IPS-15b (cell line): ENCODE results near the gene QRICH1.

Experiments used
- H3K27me3 ChIP-seq: one replicate; pipeline ENCODE4 v1.6.1; 2013; ENCODE audit warnings: low read length; ENCODE audit not compliant: control insufficient read depth, insufficient read depth
- H3K36me3 ChIP-seq: one replicate; pipeline ENCODE4 v1.6.1; 2013; ENCODE audit warnings: low read length; ENCODE audit not compliant: control insufficient read depth, insufficient read depth
- H3K4me1 ChIP-seq: one replicate; pipeline ENCODE4 v1.6.1; 2013; ENCODE audit warnings: mild to moderate bottlenecking, low read length; ENCODE audit not compliant: control insufficient read depth, insufficient read depth
- H3K4me3 ChIP-seq: one replicate; pipeline ENCODE4 v1.5.1; 2013; ENCODE audit warnings: low read depth, low read length
- H3K9ac ChIP-seq: one replicate; pipeline ENCODE4 v1.6.1; 2013; ENCODE audit warnings: low read depth, mild to moderate bottlenecking, low read length
- H3K9me3 ChIP-seq: one replicate; pipeline ENCODE4 v1.6.1; 2013; ENCODE audit warnings: mild to moderate bottlenecking, low read length; ENCODE audit not compliant: control insufficient read depth, insufficient read depth

QRICH1 gene

GRCh38 chr3:49028673-49029562, 65.0 kb downstream of the QRICH1 start, which contains the start of gene IMPDH2:
Gene IMPDH2, minus strand, starts transcription at chr3:49029398. Its CDS starts 48 bp downstream, at chr3:49029350.
- no peaks in the 10 kb centered on the region for H3K27me3 ChIP-seq
- H3K36me3 ChIP-seq = peaks cover 62% of the 10 kb centered on the region

DNA sequence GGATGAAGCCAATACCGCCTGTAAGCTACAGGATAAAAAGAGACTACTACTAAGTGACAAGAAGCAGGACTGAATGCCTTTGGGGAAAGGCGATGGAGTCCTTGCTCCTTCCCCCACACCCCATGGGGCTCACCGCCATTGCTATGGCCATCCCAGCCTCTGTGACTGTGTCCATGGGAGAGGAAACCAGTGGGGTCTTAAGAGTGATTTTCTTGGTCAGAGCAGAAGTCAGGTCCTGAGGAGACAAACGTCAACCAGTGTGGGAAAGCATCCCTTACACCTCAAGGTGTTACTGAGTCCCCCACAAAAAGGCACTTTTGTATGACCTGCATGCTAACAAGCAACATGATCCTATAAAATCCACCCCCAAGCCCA, 65.6 kb downstream of the QRICH1 start:
- Histone ChIP-seq H3K4me1 (peaks cover 7% of the 10 kb centered on the region), H3K9ac (peak overlapping the region; percentile 82), H3K9me3 (no peaks in the 10 kb centered on the region), H3K36me3 (peaks cover 63% of the 10 kb centered on the region), H3K27me3 (no peaks in the 10 kb centered on the region), H3K4me3 (peak overlapping the region; percentile 98)

More at GRCh38 chr3:49028673-49029562, 65.0 kb downstream of the QRICH1 start, which contains the start of gene IMPDH2:
- peak within 1 kb of the TSS; percentile 82 for H3K9ac ChIP-seq
- no peaks in the 10 kb centered on the region for H3K9me3 ChIP-seq
- H3K4me3 ChIP-seq = peak within 1 kb of the TSS; percentile 98
- peaks cover 7% of the 10 kb centered on the region for H3K4me1 ChIP-seq

DNA sequence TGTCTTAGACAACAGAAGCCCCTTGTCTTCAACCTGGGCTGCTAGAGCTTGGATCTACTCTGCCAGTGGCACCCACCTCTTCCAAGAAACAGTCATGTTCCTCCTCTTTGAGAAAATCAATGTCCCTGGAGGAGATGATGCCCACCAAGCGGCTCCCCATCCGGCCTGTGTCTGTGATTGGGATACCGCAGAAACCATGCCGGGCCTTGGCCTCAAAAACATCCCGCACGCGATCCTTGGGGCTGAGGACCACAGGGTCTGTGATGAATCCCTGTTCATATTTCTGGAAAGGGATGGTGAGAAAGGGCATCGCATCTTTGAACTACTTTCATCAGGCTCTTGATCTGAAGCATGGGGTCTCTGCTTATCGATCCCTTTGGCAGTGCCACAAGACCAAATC, 66.2 kb downstream of the QRICH1 start:
- no peaks in the 10 kb centered on the region for H3K9me3 ChIP-seq
- no peak overlapping the region for H3K4me3 ChIP-seq
- peaks cover 12% of the 10 kb centered on the region for H3K4me1 ChIP-seq
- no peaks in the 10 kb centered on the region for H3K27me3 ChIP-seq
- H3K36me3 ChIP-seq = peaks cover 56% of the 10 kb centered on the region
- H3K9ac ChIP-seq = no peak overlapping the region

DNA sequence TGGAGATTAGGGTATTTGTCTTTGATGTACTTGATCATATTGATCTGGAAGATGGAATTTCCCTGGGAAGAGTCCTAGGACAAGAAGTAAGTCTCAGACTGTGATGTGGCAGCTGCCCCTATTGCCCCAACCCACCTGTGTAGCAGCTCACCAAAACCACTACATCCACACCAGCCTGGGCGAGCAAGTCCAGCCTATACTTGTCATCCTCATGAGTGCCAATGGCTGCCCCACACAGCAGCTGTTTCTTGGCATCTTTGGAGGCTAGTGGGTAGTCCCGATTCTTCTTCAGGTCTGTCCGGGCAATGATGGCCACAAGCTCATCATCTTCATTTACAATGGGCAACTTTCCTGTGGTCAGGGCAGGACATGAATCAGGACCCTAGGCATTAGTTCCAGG, 67.3 kb downstream of the QRICH1 start:
- Histone ChIP-seq H3K36me3 (peaks cover 47% of the 10 kb centered on the region), H3K4me3 (no peak overlapping the region), H3K27me3 (no peaks in the 10 kb centered on the region), H3K9ac (no peak overlapping the region), H3K4me1 (peaks cover 12% of the 10 kb centered on the region), H3K9me3 (no peaks in the 10 kb centered on the region)

GRCh38 chr3:49025793-49026520, 67.9 kb downstream of the QRICH1 start:
- H3K4me1 ChIP-seq = peaks cover 12% of the 10 kb centered on the region
- H3K9ac ChIP-seq = no peak overlapping the region
- no peak overlapping the region for H3K4me3 ChIP-seq
- no peaks in the 10 kb centered on the region for H3K9me3 ChIP-seq
- H3K36me3 ChIP-seq = peaks cover 47% of the 10 kb centered on the region
- no peaks in the 10 kb centered on the region for H3K27me3 ChIP-seq

DNA sequence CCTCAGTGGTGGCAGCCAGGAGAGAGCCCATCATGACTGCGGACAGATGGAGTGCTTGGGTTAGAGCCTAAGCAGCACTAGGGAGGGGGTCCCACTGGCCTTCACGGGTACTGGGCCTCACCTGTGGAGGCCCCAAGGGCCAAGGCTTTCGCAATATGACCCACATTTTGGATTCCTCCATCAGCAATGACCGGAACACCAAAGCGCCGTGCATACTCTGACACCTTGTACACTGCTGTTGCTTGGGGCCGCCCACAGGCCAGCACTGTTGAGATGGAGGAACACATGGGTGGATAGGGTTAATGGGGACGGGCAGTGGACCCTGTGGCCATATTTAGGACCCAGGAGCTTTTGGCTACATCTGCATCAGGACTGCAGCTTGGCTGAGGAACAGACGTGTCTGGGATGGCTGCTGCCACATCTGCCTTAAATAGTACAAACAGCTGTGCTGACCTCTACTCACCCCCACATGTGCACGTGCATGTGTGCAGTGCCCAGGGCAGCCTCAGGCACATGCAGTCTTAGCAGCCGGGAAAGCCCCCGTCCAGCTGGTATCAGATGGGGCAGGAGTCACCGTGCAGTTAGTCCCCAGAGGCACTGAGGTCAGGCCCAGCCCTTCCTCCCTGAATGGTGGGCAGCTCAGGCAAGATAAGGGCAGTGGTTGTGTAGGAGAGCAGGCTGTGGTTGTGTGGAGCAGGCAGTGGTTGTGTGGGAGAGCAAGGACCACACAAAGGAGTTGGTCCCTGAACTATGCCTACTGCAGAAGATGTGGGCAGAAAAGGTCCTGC, 68.7 kb downstream of the QRICH1 start:
- no peaks in the 10 kb centered on the region for H3K9me3 ChIP-seq
- H3K9ac ChIP-seq = no peak overlapping the region
- peaks cover 12% of the 10 kb centered on the region for H3K4me1 ChIP-seq
- peaks cover 43% of the 10 kb centered on the region for H3K36me3 ChIP-seq
- no peaks in the 10 kb centered on the region for H3K27me3 ChIP-seq
- no peak overlapping the region for H3K4me3 ChIP-seq

DNA sequence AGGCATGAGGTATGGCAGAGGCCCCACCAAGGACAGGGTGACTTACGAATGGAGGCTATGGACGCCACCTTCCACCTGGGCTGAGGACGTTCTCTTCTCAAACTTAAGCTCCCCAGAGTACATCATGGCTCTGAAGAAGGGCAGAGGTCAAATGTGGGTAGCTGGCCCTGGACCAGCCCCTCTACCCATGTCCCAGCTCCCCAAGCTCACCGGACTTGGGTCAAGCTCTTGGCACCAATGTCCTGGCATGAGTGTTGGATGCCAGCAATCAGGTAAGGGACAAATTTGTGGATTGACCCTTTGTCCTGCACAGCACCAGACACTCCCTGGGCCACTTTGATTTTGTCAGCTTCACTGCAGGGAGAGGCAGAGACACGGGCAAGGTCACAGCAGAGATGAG, 69.4 kb downstream of the QRICH1 start:
- Histone ChIP-seq H3K4me3 (no peak overlapping the region), H3K27me3 (no peaks in the 10 kb centered on the region), H3K36me3 (peaks cover 39% of the 10 kb centered on the region), H3K9me3 (no peaks in the 10 kb centered on the region), H3K4me1 (peaks cover 15% of the 10 kb centered on the region), H3K9ac (no peak overlapping the region)

DNA sequence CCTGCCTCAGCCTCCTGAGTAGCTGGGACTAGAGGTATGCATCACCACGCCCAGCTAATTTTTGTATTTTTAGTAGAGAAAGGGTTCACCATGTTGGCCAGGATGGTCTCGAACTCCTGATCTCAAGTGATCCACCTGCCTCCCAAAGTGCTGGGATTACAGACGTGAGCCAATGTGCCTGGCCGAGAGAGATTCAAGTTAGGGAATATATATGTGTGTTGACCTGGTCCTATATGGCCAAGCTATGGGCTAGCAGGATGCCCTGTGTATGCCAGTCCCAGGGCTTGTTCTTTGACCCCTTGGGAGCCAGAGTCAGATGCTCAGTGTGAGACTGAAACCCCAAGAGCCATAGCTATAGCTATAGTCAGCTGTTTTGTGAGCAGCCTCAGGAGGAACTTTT, 70.1 kb downstream of the QRICH1 start:
- Histone ChIP-seq H3K36me3 (peaks cover 39% of the 10 kb centered on the region), H3K9ac (no peak overlapping the region), H3K4me3 (no peak overlapping the region), H3K4me1 (peaks cover 15% of the 10 kb centered on the region), H3K9me3 (no peaks in the 10 kb centered on the region), H3K27me3 (no peaks in the 10 kb centered on the region)

DNA sequence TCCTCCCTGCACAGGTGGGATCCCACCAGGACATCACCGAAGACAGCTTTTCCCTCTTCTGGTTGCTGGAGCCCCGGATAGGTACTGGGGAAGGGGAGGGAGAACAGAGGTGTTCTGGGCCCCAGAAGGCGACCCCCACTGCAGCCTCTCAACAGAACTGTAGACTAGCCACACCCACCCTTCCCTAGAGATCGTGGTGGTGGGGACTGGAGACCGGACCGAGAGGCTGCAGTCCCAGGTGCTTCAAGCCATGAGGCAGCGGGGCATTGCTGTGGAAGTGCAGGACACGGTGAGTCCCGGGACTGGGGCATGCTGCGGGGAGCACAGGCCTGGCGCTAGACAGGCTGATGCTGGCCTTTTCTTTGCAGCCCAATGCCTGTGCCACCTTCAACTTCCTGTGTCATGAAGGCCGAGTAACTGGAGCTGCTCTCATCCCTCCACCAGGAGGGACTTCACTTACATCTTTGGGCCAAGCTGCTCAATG, 71.1 kb downstream of the QRICH1 start:
- Histone ChIP-seq H3K36me3 (peaks cover 39% of the 10 kb centered on the region), H3K4me3 (peak overlapping the region; percentile 92), H3K9me3 (no peaks in the 10 kb centered on the region), H3K9ac (peak overlapping the region; percentile 96), H3K27me3 (no peaks in the 10 kb centered on the region), H3K4me1 (peaks cover 8% of the 10 kb centered on the region)

DNA sequence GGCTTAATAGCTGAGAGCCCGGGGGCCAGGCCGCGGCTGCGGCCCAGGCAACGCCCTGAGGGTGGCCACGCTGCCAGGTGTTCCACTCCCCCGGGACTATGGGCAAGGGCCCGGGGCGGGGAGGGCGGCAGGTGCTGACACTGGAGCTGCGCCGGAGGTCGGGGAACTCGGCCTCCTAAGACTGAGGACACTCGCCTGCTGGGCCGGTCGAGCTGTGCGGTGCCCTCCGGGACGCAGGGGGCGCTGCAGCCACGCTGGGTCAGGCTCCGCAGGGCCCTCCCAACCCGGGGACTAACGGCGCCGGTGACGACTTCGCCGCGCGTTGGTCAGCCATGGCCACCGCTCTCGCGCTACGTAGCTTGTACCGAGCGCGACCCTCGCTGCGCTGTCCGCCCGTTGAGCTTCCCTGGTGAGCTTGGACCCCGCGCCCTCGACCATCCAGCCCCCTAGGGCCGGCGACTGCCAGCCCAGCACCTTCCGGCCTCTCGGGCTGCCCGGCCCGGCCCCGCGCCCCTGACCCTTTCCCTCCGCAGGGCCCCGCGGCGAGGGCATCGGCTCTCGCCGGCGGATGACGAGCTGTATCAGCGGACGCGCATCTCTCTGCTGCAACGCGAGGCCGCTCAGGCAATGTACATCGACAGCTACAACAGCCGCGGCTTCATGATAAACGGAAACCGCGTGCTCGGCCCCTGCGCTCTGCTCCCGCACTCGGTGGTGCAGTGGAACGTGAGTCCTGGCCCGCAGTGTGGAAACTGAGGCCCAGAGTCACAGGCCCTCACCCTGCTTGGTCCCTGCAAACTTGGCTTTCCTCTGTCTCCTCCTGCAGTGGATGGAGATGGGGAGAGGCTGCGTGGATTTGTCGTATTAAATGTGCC, 71.8 kb downstream of the QRICH1 start, which contains the start of gene NDUFAF3:
TSS of gene NDUFAF3 (plus strand) at position 309 of the 875 bp plus-strand sequence. CDS start at position 333, 24 bp downstream.
- Histone ChIP-seq H3K4me1 (peaks cover 13% of the 10 kb centered on the region), H3K4me3 (peak within 1 kb of the TSS; percentile 92), H3K27me3 (no peaks in the 10 kb centered on the region), H3K9me3 (no peaks in the 10 kb centered on the region), H3K36me3 (peaks cover 36% of the 10 kb centered on the region), H3K9ac (peak within 1 kb of the TSS; percentile 96)
